ENCODE data around the gene RALGDS.

Gene RALGDS

GRCh38 chr9:133160742-133161546, 39.9 kb upstream of the RALGDS start:
- peak overlapping the region; percentile 12; the same call in 1 of the 2 replicates for H3K4me3 ChIP-seq (replicated peaks; ENCODE audit: low read depth, low read length)
- peak; percentile 84 for TF ChIP-seq CTCF (IDR thresholded peaks at IDR 0.05; ENCODE audit: low read depth, low read length, missing control alignments)
- peak; percentile 89 for DNase-seq (ENCODE audit: extremely low read depth, low read depth)

- no peak for TF ChIP-seq CTCF (IDR thresholded peaks at IDR 0.05; ENCODE audit: low read depth, low read length, missing control alignments)
- no peak for DNase-seq (ENCODE audit: extremely low read depth, low read depth)
- no peak overlapping the region for H3K4me3 ChIP-seq (replicated peaks; ENCODE audit: low read depth, low read length)
These were observed 37.7 kb upstream of the RALGDS start for GRCh38 chr9:133158695-133159094.

- no peak overlapping the region for H3K4me3 ChIP-seq (replicated peaks; ENCODE audit: low read depth, low read length)
- no peak for DNase-seq (ENCODE audit: extremely low read depth, low read depth)
- no peak for TF ChIP-seq CTCF (IDR thresholded peaks at IDR 0.05; ENCODE audit: low read depth, low read length, missing control alignments)
These were observed 34.1 kb upstream of the RALGDS start for GRCh38 chr9:133155156-133155555.

- no peak for DNase-seq (ENCODE audit: extremely low read depth, low read depth)
- H3K4me3 ChIP-seq (replicated peaks; ENCODE audit: low read depth, low read length) = no peak overlapping the region
- no peak for TF ChIP-seq CTCF (IDR thresholded peaks at IDR 0.05; ENCODE audit: low read depth, low read length, missing control alignments)
These were observed 33.3 kb upstream of the RALGDS start for GRCh38 chr9:133154097-133154989.

- no peak for DNase-seq (ENCODE audit: extremely low read depth, low read depth)
- TF ChIP-seq CTCF (IDR thresholded peaks at IDR 0.05; ENCODE audit: low read depth, low read length, missing control alignments) = no peak
- H3K4me3 ChIP-seq (replicated peaks; ENCODE audit: low read depth, low read length) = no peak overlapping the region
These were observed 32.4 kb upstream of the RALGDS start for GRCh38 chr9:133153227-133154096.
